ENCODE measurements around the gene PALD1. TPM values are rescaled to one million over a fixed set of nuclear protein-coding genes. Genes with fewer than 3 reads are reported as not detected.
A peak's percentile ranks its signal among the peaks of the same experiment; 100 is the strongest.

PALD1 gene
- total and polyA plus RNA-seq, 9 of the 15 experiments (the other 6 are each of a cell fraction or from before 2014, with no cell fraction given) = 0.03 to 0.29 (median 0.09) TPM; not detected in 2

GRCh38 chr10:70590655-70591416 is 112.3 kb downstream of the PALD1 start (continued):
- TF ChIP-seq ZNF407 (IDR thresholded peaks at IDR 0.05; ENCODE audit: low read depth) (no peak), ZC3H11A (IDR thresholded peaks at IDR 0.05; ENCODE audit: low read depth, low read length) (no peak), KLF6 (CRISPR knock-in tag; IDR thresholded peaks at IDR 0.05; ENCODE audit: borderline replicate concordance) (peak; percentile 99), ESRRB (CRISPR knock-in tag; IDR thresholded peaks at IDR 0.05; ENCODE audit: borderline replicate concordance) (peak; percentile 89; the same call in 1 of the 2 replicates), NUFIP1 (IDR thresholded peaks at IDR 0.05; ENCODE audit: partially characterized antibody) (no peak), ZNF766 (CRISPR knock-in tag; conservative IDR thresholded peaks at IDR 0.05) (peak; percentile 99), ZNF589 (CRISPR knock-in tag; IDR thresholded peaks at IDR 0.05; ENCODE audit: low read depth) (peak; percentile 99), CEBPZ (IDR thresholded peaks at IDR 0.05; ENCODE audit: borderline replicate concordance, low read depth, low read length) (no peak), YY1 (IDR thresholded peaks at IDR 0.05; ENCODE audit: borderline replicate concordance in 1 of 3, control insufficient read depth in 1 of 3, extremely low read depth in 1 of 3, insufficient read depth in 3 of 3, insufficient read length in 1 of 3, insufficient replicate concordance in 2 of 3, low read depth in 1 of 3, low read length in 2 of 3) (no peak), TBL1XR1 (IDR thresholded peaks at IDR 0.05; ENCODE audit: low read length in 2 of 2) (no peak), BDP1 (IDR thresholded peaks at IDR 0.05; ENCODE audit: insufficient read depth, insufficient read length) (no peak), PML (IDR thresholded peaks at IDR 0.05; ENCODE audit: low read length) (no peak), STAT5B (CRISPR knock-in tag; IDR thresholded peaks at IDR 0.05) (peak; percentile 82), ILF3 (IDR thresholded peaks at IDR 0.05; ENCODE audit: borderline replicate concordance) (no peak), L3MBTL2 (IDR thresholded peaks at IDR 0.05) (no peak), MAFG (tag; conservative IDR thresholded peaks at IDR 0.05) (0 out of 2 replicates have a peak, but pooled peaks have one; percentile 39)
